Fibroblast of lung (primary cell): ENCODE measurements around the gene WDR33.

ENCODE experiments used
- CTCF ChIP-seq, 2 donors: IDR thresholded peaks in 1 of 2; conservative IDR thresholded peaks in 1 of 2; 1 replicate in 1 of 2; 2 replicates in 1 of 2; pipeline ENCODE4 v1.5.1; 2011 to 2012; ENCODE audit warnings: low read length in 2 of 2, control low read depth in 1 of 2, inconsistent platforms in 1 of 2, low read depth in 1 of 2, mild to moderate bottlenecking in 1 of 2
- EZH2 ChIP-seq: IDR thresholded peaks from 2 replicates; pipeline ENCODE4 v1.5.1; 2012; ENCODE audit warnings: low read length, control low read depth, mild to moderate bottlenecking; ENCODE audit errors: missing control alignments

GRCh38 chr2:127776122-127776780, 34.7 kb downstream of the WDR33 start:
- TF ChIP-seq CTCF (conservative IDR thresholded peaks at IDR 0.05 in 1 of 2, IDR thresholded peaks at IDR 0.05 in 1 of 2; ENCODE audit: low read depth in 1 of 2, low read length in 2 of 2) (no peak), EZH2 (no peak)
